GM23338 (cell line): Measurements from ENCODE around the gene RAB5IF. TPM values are rescaled to one million over a fixed set of nuclear protein-coding genes. Genes with fewer than 3 reads are reported as not detected.

Experiments used
- ATAC-seq: fragments of 200-7000 bp; cut with Tn5 transposase; 3 replicates; pipeline ENCODE4 v1.9.1; 2020
- DNase-seq: peaks from one replicate; pipeline ENCODE4 v3.0.0-alpha.2; 2015; ENCODE audit warnings: low spot score
- H2AFZ ChIP-seq: fragments of 200-600 bp; sonication (generic); 2 replicates; pipeline ENCODE4 v1.8.0; 2016; ENCODE audit warnings: antibody characterized with exemption, mild to moderate bottlenecking, moderate library complexity
- H3F3A ChIP-seq: fragments of 200-600 bp; sonication (generic); replicated peaks from 2 replicates; pipeline ENCODE4 v1.8.0; 2017; ENCODE audit warnings: antibody characterized with exemption, mixed run types, low read depth
- H3K27ac ChIP-seq: fragments of 200-600 bp; sonication (generic); 2 replicates; pipeline ENCODE4 v1.6.1; 2016; ENCODE audit warnings: low read depth
- H3K27me3 ChIP-seq: fragments of 200-600 bp; sonication (generic); 2 replicates; pipeline ENCODE4 v1.8.0; 2016; ENCODE audit warnings: mild to moderate bottlenecking, mixed run types, moderate library complexity; ENCODE audit not compliant: insufficient read depth
- H3K36me3 ChIP-seq: fragments of 200-600 bp; sonication (generic); 2 replicates; pipeline ENCODE4 v1.8.0; 2016; ENCODE audit warnings: mild to moderate bottlenecking; ENCODE audit not compliant: insufficient read depth
- H3K4me1 ChIP-seq: fragments of 200-600 bp; sonication (generic); 2 replicates; pipeline ENCODE4 v1.8.0; 2016; ENCODE audit warnings: mild to moderate bottlenecking, moderate library complexity; ENCODE audit not compliant: insufficient read depth
- H3K4me2 ChIP-seq: fragments of 200-600 bp; sonication (generic); 2 replicates; pipeline ENCODE4 v1.7.1; 2017; ENCODE audit warnings: mixed run types
- H3K4me3 ChIP-seq: fragments of 200-600 bp; sonication (generic); 2 replicates; pipeline ENCODE4 v1.6.1; 2016; ENCODE audit warnings: mixed run types
- H3K79me2 ChIP-seq: fragments of 200-600 bp; sonication (generic); replicated peaks from 2 replicates; pipeline ENCODE4 v1.8.0; 2017; ENCODE audit warnings: mild to moderate bottlenecking; ENCODE audit not compliant: insufficient read depth
- H3K9me2 ChIP-seq: fragments of 200-600 bp; sonication (generic); 2 replicates; pipeline ENCODE4 v1.8.0; 2017; ENCODE audit not compliant: insufficient read depth
- H4K20me1 ChIP-seq: fragments of 200-600 bp; sonication (generic); replicated peaks from 2 replicates; pipeline ENCODE4 v1.8.0; 2017; ENCODE audit warnings: mild to moderate bottlenecking; ENCODE audit not compliant: insufficient read depth
- H3K27ac Mint-ChIP-seq: 2 replicates; pipeline ENCODE4 v1.8.0; 2020; ENCODE audit warnings: inconsistent platforms, mild to moderate bottlenecking, moderate library complexity, mixed read lengths
- H3K27me3 Mint-ChIP-seq: 3 replicates; pipeline ENCODE4 v1.8.0; 2022; ENCODE audit warnings: low read depth, mild to moderate bottlenecking, moderate library complexity, mixed read lengths, inconsistent platforms; ENCODE audit not compliant: insufficient read depth, poor library complexity
- H3K36me3 Mint-ChIP-seq: 3 replicates; pipeline ENCODE4 v1.8.0; 2021; ENCODE audit warnings: low read depth, mild to moderate bottlenecking, inconsistent platforms, moderate library complexity, mixed read lengths
- H3K4me1 Mint-ChIP-seq: 3 replicates; pipeline ENCODE4 v1.8.0; 2020; ENCODE audit warnings: mild to moderate bottlenecking, inconsistent platforms, mixed read lengths
- H3K4me3 Mint-ChIP-seq: 3 replicates; pipeline ENCODE4 v1.8.0; 2021; ENCODE audit warnings: moderate library complexity, mild to moderate bottlenecking, inconsistent platforms, mixed read lengths
- H3K9me3 Mint-ChIP-seq: 3 replicates; pipeline ENCODE4 v1.8.0; 2020; ENCODE audit warnings: moderate library complexity, mild to moderate bottlenecking, inconsistent platforms, mixed read lengths
- CREB1 ChIP-seq: fragments of 250-450 bp; sonication (Bioruptor Pico); IDR thresholded peaks from 2 replicates; pipeline ENCODE4 v1.5.0; 2020; ENCODE audit warnings: low read depth, mild to moderate bottlenecking, moderate library complexity
- EZH2 ChIP-seq: fragments of 200-600 bp; sonication (generic); IDR thresholded peaks from one replicate; pipeline ENCODE4 v1.8.0; 2017; ENCODE audit warnings: antibody characterized with exemption, mild to moderate bottlenecking, low read depth; ENCODE audit not compliant: unreplicated experiment
- STAT1 ChIP-seq: IDR thresholded peaks from one replicate; pipeline ENCODE4 v1.6.1; 2016; ENCODE audit warnings: antibody characterized with exemption; ENCODE audit not compliant: unreplicated experiment
- ZNF462 ChIP-seq: fragments of 250-450 bp; sonication (Bioruptor Pico); IDR thresholded peaks from 2 replicates; pipeline ENCODE4 v1.5.0; 2020; ENCODE audit warnings: mild to moderate bottlenecking, moderate library complexity
- polyA plus RNA-seq: library from polyadenylated mRNA; unstranded; fragments of >200 nt; fragmentation: Nextera tagmentation; extraction: Ambion mirVana; gene quantifications from 2 replicates; pipeline ENCODE4 v1.2.1, GENCODE V29; 2016
- total RNA-seq: library from RNA; depleted of rRNA; stranded (reverse); fragments of >200 nt; shearing (Covaris generic); gene quantifications from 2 replicates; pipeline ENCODE4 v1.2.3, GENCODE V29; 2014

Gene RAB5IF
- total and polyA plus RNA-seq, 2 experiments from 2014 or later: 123 to 138 TPM

DNA sequence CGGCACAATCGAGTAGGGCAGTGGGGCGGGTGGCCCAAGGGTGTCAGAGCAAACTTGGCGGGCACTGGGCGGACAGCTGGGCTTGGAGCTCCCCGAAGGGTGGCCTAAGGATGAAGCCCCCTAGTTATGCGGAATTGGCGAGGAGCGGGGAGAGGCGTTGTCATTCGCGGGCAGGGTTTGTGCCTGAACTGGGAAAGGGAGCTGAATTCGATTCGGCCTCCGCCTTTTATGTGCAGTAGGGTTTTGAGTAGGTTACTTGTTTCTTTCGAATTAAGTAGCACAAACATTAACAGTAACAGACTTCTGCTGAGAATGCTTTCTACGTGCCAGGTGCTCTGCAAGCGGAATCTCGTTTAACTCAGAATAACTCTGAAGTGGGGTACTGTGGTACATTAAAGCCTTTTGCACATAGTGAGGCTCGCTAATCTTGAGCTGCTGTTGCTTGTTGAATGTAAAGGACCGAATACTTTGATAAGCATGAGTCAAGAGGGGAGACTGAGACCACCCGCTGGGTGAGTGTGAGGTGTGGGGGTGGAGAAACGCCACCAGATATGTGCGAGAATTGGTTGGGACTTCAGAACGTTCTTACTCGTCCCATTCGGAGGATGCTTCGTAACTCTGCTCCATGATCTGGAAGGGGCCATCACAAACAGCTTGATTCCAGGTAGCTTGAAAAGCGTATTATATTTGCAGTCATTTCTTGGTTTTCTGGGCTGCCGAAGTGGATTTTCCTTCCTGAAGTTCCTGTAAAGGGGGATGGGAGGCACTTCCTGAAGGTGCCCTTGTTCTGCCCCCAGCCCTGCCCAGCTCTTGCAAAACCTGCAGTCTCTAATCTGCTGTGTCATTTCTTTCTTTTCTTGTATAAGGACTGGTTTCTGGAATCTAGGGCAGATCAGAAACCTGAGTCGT, 833 bp downstream of the RAB5IF start (continued):
- TF ChIP-seq ZNF462 (CRISPR knock-in tag) (no peak), STAT1 (no peak), CREB1 (CRISPR knock-in tag) (no peak)

DNA sequence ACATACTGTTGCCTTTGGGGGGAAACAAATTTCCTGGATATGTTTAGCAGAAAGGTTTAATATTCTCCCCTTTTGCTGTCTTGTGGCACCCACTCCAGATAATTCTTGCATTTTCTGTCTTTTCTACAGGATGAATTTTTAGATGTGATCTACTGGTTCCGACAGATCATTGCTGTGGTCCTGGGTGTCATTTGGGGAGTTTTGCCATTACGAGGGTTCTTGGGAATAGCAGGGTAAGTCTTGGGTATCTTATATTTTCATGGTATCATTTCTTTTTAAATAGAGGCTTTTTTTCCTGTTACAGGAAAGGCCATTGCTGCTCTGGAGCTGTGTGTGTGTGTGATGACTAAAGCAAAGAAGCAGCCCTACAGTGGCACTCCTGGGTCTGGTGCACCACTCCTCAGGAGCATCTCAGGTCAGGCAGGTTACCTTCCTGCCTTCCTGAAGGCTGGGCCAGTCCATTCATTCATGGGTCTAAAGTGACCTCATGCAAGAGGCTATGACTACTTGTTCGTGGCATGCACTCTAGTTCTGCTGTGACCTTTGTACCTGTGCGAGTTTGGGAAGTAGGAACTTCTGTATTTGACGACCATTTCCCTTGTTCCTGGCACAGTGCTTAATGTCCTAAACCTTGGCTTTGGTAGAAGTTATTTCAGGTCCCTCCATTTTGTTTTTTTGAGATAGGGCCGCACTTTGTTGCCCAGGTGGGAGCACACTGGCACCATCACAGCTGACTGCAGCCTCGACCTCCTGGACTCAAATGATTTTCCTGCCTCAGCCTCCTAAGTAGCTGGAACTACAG, 2.2 kb downstream of the RAB5IF start:
- H3K27me3 Mint-ChIP-seq: peaks cover 17% of the 10 kb centered on the region
- peaks cover 17% of the 10 kb centered on the region for H3K4me1 Mint-ChIP-seq
- no peaks in the 10 kb centered on the region for H3K27me3 ChIP-seq
- no peaks in the 10 kb centered on the region for H3K9me3 Mint-ChIP-seq
- no peaks in the 10 kb centered on the region for H3K9me2 ChIP-seq
- H3K36me3 Mint-ChIP-seq: peaks cover 60% of the 10 kb centered on the region
- H3K4me1 ChIP-seq: peaks cover 13% of the 10 kb centered on the region
- 0 out of 2 replicates have a peak overlapping the region, but pooled peaks have one; percentile 100 for H3K4me2 ChIP-seq
- H2AFZ ChIP-seq: no peak overlapping the region
- H3K4me3 Mint-ChIP-seq: peak overlapping the region; percentile 99
- H4K20me1 ChIP-seq: peaks cover 26% of the 10 kb centered on the region
- peak overlapping the region; percentile 100 for H3K4me3 ChIP-seq
- H3K36me3 ChIP-seq: peaks cover 37% of the 10 kb centered on the region
- H3F3A ChIP-seq: peaks cover 23% of the 10 kb centered on the region
- DNase-seq (no peak), ATAC-seq (no peak)
- H3K79me2 ChIP-seq: peaks cover 37% of the 10 kb centered on the region
- H3K27ac Mint-ChIP-seq: peak overlapping the region; percentile 97; the same call in 1 of the 2 replicates
- peak overlapping the region; percentile 45; the same call in 1 of the 2 replicates for H3K27ac ChIP-seq
- TF ChIP-seq EZH2 (no peak), ZNF462 (CRISPR knock-in tag) (no peak)
